Stimulated activated CD8-positive, alpha-beta memory T cell treated with anti-CD3 and anti-CD28 coated beads, Interleukin-12 subunit alpha, Interleukin-12 subunit beta, amount 100 ng/mL, for 1 hour (primary cell): ENCODE results near the gene IL31RA.
"Not testable (repeated sequence)": the region's sequence is repeated elsewhere in the genome, so short reads cannot be mapped to it uniquely, and the experiment has no call there.

Source experiments
- DNase-seq: peaks from one replicate; pipeline ENCODE4 v3.0.0-alpha.2; 2020; ENCODE audit warnings: low read depth

Gene IL31RA

DNA sequence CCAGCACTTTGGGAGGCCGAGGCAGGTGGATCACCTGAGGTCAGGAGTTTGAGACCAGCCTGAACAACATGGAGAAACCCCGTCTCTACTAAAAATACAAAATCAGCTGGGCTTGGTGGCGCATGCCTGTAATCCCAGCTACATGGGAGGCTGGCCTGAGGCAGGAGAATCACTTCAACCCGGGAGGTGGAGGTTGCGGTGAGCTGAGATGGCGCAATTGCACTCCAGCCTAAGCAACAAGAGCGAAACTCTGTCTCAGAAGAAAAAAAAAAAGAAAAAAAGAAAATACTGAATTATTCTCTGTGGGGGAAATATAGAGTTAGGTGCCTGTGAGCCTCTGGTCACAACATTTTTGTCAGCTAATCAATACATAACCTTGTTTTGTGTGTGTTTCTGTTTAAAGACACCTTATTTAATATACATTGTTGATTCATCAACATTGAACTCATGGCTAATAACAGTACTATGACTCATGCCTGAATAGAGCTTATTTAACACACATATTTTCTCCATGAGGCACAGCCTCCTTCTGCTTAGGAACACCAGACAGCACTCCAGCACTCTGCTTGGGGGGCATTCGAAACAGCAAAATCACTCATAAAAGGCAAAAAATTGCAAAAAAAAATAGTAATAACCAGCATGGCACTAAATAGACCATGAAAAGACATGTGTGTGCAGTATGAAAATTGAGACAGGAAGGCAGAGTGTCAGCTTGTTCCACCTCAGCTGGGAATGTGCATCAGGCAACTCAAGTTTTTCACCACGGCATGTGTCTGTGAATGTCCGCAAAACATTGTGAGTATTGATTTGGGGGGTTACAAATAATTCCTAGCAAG, at the start of gene IL31RA:
Gene IL31RA (plus strand): TSS at position 519 of the 836 bp plus-strand sequence. CDS start 214 bp downstream, at position 733.
- DNase-seq: no peak

DNA sequence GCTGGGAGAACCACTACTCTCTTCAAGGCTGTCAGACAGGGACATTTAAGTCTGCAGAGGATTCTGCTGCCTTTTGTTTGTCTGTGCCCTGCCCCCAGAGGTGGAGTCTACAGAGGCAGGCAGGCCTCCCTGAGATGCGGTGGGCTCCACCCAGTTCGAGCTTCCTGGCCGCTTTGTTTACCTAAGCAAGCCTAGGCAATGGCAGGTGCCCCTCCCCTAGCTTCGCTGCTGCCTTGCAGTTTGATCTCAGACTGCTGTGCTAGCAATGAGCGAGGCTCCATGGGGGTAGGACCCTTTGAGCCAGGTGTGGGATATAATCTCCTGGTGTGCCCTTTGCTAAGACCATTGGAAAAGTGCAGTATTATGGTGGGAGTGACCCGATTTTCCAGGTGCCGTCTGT, 42.3 kb upstream of the IL31RA start:
- not testable (repeated sequence) for DNase-seq

- DNase-seq: not testable (repeated sequence)
Observed at GRCh38 chr5:55815939-55816338, 35.2 kb upstream of the IL31RA start.

- no peak for DNase-seq
Observed at GRCh38 chr5:55816342-55816741, 34.8 kb upstream of the IL31RA start.

GRCh38 chr5:55817030-55817429, 34.1 kb upstream of the IL31RA start:
- DNase-seq: no peak

DNA sequence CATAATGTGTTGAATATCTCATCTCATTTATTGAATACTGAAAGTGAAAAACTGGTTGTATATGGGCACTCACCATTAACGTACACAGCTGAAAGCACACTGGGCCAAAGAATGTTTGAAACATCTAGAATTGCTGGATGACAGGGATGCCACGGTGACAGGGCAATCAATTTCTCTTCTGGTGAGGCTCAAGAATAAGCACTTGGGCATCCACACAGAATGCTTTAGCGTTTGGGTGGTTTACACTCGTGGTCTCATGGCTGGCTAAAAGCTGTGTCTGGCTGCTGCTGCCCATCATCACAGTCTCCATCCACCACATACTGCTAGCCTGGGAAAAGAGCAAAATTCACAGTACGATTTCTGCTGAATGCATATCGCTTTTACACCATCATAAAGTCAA, 30.7 kb upstream of the IL31RA start:
- no peak for DNase-seq

GRCh38 chr5:55821731-55822512, 29.2 kb upstream of the IL31RA start:
- no peak for DNase-seq

GRCh38 chr5:55823151-55823796, 27.9 kb upstream of the IL31RA start:
- DNase-seq: no peak

DNA sequence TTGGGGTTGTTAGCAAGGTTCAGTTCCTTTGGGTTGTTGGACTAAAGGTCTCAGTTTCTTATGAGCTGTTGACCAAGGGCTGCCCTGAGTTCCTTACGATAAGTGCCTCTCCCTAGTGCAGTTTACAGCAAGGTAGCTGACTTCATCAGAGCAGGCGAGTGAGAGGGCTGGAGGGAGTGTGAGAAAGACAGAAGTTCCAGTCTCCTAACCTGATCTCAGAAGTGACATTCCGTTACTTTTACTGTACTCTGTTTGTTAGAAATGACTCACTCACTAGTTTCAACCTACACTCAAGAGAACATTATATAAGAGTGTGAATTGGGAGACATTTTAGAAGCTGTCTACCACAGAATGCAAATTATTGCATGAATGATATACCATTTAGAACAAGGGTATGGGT, 21.2 kb upstream of the IL31RA start:
- no peak for DNase-seq

- no peak for DNase-seq
Observed at GRCh38 chr5:55832446-55832845, 18.7 kb upstream of the IL31RA start.

GRCh38 chr5:55836191-55836590, 15.0 kb upstream of the IL31RA start:
- no peak for DNase-seq

DNA sequence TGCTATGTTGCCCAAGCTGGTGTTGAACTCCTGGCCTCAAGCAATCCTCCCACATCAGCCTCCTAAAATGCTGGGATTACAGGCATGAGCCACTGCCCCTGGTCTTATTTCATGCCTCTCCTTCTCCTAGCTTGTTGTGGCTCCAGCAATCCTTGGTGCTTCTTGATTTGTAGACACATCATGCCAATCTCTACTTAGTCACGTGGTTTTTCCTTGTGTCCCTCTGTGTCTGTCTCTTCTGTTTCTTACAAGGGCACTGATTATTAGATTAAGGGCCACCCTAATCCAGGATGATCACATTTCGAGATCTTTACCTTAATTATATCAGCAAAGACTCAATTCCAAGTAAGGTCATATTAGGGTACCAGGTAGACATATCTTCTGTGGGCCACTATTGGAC, 9.2 kb upstream of the IL31RA start:
- DNase-seq: no peak

GRCh38 chr5:55847837-55848236, 3.3 kb upstream of the IL31RA start:
- no peak for DNase-seq

- no peak for DNase-seq
Observed at GRCh38 chr5:55848783-55849182, 2.4 kb upstream of the IL31RA start.

DNA sequence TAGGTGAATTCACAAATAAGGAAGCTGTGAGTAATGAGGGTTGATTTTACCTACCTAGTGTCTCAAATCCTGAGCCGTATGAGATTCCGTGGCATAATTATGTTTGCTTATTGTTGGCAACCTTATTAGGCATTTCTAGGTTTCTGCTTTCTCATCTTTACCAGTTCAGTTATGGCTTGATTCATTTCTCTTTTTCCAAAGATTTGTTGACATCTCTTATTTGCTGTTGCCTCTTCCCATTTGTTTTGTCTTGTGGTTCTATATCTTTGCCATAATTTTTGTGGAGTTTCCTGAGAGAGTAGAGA, 470 bp downstream of the IL31RA start:
- DNase-seq: no peak

GRCh38 chr5:55852503-55852902, 1.3 kb downstream of the IL31RA start:
- no peak for DNase-seq

- no peak for DNase-seq
Observed at GRCh38 chr5:55853041-55853670, 2.0 kb downstream of the IL31RA start.

- no peak for DNase-seq
Observed at GRCh38 chr5:55853818-55854217, 2.7 kb downstream of the IL31RA start.

DNA sequence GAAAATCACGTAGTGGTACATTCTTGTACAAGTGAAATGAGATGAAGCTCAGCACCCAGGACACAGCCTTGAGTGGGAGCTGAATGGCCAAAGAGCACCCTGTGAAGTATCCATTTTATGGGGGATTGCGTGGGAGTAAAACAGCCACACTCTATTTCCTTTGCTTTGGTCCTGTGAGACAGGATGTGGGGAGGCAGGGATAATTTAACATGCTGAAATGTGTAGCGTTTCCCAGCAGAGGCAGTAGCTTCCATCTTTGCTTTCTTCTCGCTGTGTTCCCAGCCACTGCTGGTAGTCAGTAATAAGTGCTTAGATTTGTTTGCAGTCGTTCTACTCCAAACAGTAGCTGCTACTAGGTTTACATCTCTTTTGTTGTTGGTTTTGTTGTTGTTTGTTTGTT, 4.4 kb downstream of the IL31RA start:
- DNase-seq: no peak

GRCh38 chr5:55856516-55857246, 5.5 kb downstream of the IL31RA start:
- DNase-seq: no peak

DNA sequence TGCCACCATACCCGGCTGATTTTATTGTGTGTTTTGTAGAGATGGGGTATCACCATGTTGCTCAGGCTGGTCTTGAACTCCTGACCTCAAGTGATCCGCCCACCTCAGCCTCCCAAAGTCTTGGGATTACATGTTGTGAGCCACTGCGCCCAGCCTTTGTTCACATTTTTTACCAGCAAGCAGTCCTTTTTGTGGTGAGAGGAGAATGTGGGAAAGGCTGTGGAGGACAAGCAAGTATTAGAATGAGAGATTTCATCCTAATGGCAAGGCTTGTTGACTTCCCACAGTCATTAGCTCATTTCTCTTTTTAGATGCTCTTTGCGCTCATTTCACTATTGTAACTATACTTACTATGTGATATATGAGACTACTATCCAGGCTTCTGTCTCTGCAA, 6.1 kb downstream of the IL31RA start:
- DNase-seq: no peak

GRCh38 chr5:55858104-55858503, 6.9 kb downstream of the IL31RA start:
- no peak for DNase-seq
